ENCODE data around the gene SLC9A9. TPM values are rescaled to one million over a fixed set of nuclear protein-coding genes. Genes with fewer than 3 reads are reported as not detected.

SLC9A9 gene
- total RNA-seq, 1 experiment from 2014 or later = 0.45 TPM

DNA sequence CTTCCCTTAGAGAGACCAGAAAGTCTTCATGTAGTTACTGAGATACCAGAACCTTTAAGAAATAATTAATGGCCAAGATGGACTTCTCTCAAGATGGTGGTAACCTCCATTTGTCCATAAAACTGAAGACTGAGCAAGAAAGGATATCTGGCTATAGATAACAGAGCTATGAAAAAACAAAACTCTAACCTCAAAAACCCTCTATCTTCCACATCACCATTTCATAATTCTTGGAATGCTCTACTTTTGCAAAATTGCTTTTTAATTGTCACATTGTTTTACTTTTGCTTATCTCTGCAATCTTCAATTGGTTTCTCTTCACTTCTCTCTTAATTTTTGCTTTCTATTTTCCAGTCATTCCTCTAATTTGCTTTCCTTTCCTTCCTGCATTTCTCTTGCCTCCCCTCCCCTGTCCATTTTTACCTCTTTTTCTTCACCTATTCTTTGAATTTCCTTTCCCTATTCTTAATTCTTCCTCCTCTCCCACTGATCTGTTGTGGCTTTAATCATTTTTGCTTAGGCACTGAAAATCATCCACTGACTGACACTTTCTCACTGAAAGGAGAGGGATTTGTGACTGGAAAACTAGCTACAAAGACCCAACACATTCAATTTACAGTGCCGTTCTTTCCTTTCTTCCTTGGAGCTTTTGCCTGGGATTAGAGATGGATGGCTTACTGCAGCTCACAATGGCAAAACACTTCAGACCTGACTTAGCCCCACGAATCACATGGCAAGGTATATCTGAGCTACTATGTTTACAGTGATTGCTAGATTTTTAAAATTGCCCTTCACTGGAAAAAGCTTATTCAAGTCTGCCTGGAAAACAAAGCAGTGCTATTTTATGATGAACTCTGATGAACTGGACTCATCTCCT lies 485.9 kb downstream of the SLC9A9 start:
- in situ Hi-C loops (cut with HindIII; ENCODE audit: low pct_unique_long_range_greater_than_20kb, low sequenced_read_pairs) = no loop called here
- no peak for DNase-seq (ENCODE audit: low read depth, low spot score)

DNA sequence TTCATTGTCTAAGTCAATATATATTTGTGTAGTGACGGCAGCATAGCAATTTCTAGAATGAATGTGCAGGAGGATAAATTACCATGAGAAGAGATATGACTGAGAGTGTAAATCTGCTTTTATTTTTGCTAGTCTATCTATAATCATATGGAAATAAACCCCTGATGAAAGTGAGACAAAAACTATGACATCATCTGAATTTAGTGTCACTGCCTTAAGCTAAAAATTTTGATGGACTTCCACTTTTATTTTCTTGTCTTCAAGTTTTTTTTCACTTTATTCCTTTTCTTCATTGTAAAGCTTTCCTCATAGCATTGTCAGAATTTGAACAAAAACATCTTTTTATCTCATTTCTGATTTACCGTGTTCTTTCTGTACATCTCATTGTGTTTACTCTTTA lies 486.7 kb downstream of the SLC9A9 start:
- DNase-seq (ENCODE audit: low read depth, low spot score) = no peak
- in situ Hi-C loops (cut with HindIII; ENCODE audit: low pct_unique_long_range_greater_than_20kb, low sequenced_read_pairs) = no loop called here

DNA sequence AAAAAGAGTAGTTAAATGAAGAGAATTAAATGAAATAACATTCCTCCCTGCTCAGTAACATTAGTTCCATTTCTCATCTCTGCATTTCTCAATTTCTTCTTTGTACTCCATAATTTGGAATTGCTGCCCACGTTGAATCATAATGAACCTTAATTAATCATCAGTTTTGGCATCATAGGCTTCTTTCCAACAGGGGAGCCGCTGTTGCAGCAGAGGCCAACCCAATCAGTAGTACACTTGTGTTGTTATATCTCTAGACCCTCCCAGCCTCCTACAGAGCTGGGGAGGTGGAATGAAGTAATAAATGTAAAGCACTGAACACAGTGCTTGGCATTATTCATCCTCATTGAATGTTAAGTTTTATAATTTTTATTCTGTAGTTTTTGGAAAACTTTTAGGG lies 488.0 kb downstream of the SLC9A9 start:
- in situ Hi-C loops (cut with HindIII; ENCODE audit: low pct_unique_long_range_greater_than_20kb, low sequenced_read_pairs) = no loop called here
- no peak for DNase-seq (ENCODE audit: low read depth, low spot score)

DNA sequence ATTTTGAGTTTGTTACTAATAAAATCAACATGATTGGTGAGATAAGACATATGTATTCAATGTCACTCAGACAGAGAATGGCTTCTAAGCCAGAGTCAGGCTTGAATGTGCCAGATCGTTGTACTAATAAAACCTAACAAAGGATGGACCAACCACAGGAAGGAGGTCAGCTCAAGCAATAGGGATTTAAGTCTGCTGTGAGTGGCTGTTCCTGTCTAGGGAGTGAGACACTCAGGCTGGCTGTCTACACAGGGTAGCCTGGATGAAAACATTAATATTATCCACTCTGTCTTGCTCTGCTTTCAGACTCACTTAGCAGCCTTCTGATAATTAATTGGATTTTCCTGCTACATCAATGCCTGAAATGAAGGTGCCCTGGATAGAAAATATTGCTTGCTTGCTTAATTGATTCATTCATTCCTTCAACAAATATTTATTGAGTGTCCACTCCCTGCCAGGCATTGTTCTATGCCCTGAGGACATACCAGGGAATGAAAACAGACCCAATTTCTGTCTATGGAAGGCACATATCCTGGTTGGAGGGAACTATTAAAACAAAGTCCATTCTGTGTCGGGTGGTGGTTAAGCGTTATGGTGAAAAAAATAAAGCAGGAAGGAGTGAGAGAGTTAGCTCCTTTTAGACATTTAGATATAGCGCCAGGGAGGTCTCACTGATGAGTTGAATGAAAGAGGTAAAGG lies 489.3 kb downstream of the SLC9A9 start:
- in situ Hi-C loops (cut with HindIII; ENCODE audit: low pct_unique_long_range_greater_than_20kb, low sequenced_read_pairs) = no loop called here
- no peak for DNase-seq (ENCODE audit: low read depth, low spot score)

DNA sequence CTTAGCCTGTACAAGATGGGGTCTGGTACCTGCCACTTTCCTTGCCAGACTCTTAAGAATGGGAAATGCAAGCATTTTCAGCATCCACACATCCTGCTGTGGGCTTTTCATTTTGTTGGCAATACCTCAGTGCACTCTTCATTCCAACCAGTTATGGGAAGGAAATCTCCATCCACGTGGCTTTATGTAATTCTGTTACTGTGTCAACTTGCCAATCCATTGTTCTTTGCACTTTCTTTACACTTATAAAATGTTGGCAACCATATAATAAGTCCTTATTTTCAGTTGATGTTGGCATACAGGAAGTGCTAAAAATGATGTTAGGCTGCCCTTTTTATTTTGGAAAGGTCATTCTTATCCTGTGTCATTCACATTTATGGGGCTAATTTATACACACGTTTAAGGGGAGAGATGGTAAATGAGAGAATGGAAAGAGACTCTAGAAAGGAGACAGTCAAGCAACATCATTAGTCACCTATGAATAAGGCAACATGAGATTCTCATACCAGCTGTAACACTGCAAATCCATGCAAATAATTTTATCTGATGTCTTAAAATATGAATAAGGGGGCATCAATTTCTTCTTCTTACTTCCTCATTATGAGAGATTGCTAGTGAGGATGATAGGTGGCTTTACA lies 490.0 kb downstream of the SLC9A9 start:
- no peak for DNase-seq (ENCODE audit: low read depth, low spot score)
- in situ Hi-C loops (cut with HindIII; ENCODE audit: low pct_unique_long_range_greater_than_20kb, low sequenced_read_pairs) = no loop called here

DNA sequence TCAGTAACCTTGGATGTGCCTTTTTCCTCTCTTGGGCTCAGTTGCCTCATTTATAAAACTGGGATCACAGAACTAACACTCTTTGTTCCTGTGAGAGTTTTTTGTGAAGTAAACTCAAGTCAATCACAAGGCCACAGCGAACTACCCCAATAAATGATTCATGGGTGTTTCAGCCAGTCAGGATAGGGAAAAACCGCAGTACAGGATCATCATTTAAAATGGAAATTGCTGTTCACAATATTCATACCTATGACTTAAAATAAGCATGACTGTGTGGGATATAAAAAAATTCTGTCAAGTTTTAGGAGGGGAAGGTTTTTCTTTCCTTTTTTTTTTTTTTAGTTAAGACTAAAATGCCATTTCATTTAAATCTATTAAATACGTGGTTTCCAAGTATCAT lies 490.6 kb downstream of the SLC9A9 start:
- in situ Hi-C loops (cut with HindIII; ENCODE audit: low pct_unique_long_range_greater_than_20kb, low sequenced_read_pairs) = no loop called here
- DNase-seq (ENCODE audit: low read depth, low spot score) = no peak

GRCh38 chr3:143356839-143357238 lies 491.4 kb downstream of the SLC9A9 start:
- DNase-seq (ENCODE audit: low read depth, low spot score) = no peak
- in situ Hi-C loops (cut with HindIII; ENCODE audit: low pct_unique_long_range_greater_than_20kb, low sequenced_read_pairs) = no loop called here

- in situ Hi-C loops (cut with HindIII; ENCODE audit: low pct_unique_long_range_greater_than_20kb, low sequenced_read_pairs) = no loop called here
- DNase-seq (ENCODE audit: low read depth, low spot score) = no peak
Observed at GRCh38 chr3:143354342-143354741, 493.9 kb downstream of the SLC9A9 start.

GRCh38 chr3:143352850-143353550 lies 495.3 kb downstream of the SLC9A9 start:
- in situ Hi-C loops (cut with HindIII; ENCODE audit: low pct_unique_long_range_greater_than_20kb, low sequenced_read_pairs) = no loop called here
- DNase-seq (ENCODE audit: low read depth, low spot score) = no peak

DNA sequence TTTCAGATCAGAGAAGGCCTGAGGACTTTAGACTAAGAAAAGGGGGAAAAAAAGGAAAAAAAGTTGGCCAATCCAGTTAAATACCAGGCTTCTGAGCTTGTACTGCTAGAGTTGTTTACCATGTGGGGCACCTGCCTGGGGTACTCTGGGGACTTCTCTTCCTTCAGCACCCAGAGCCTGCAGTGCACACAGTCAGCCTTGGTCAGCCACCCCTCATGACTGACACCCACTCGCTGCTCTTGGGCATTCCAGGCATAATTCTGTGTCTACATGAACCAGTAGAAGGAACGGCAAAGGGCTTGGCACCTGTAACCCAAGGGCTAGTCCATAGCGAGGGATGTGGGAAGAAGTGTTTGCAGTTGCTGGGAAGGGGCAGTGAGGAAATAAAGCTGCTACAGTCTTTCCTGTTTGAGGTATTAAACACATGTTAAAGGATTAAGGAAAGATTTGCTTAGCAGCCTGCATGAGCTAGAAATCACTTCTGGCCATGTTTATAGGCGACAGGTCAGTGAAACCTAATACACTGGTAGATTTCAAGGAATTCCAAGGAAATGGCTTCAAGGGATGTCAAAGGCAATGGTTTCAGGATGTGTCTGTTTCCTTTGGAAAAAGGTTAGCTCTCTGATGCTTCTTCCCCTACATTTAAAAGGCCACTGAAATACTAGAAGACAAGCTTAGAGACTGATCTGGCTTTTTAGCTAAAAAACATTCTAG lies 496.2 kb downstream of the SLC9A9 start:
- in situ Hi-C loops (cut with HindIII; ENCODE audit: low pct_unique_long_range_greater_than_20kb, low sequenced_read_pairs) = no loop called here
- no peak for DNase-seq (ENCODE audit: low read depth, low spot score)

DNA sequence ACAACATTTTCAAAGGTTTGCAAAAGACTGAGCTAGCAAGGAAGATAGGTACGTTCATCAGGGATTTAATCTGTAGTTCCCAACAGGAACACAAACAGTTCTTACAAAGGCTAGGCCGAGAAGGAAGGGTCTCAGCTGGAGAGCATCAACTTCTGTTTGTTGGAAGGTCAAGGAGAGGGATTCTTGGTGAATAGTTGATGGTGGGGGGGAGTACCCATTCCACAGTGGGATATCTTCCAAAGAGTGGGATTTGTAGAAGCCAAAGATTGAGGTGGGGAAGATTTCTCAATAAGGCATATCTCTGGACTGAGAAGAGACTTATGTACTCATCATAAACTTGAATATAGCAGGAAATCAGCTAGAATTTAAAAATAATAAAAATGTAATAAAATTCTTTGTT lies 496.9 kb downstream of the SLC9A9 start:
- in situ Hi-C loops (cut with HindIII; ENCODE audit: low pct_unique_long_range_greater_than_20kb, low sequenced_read_pairs) = no loop called here
- no peak for DNase-seq (ENCODE audit: low read depth, low spot score)

DNA sequence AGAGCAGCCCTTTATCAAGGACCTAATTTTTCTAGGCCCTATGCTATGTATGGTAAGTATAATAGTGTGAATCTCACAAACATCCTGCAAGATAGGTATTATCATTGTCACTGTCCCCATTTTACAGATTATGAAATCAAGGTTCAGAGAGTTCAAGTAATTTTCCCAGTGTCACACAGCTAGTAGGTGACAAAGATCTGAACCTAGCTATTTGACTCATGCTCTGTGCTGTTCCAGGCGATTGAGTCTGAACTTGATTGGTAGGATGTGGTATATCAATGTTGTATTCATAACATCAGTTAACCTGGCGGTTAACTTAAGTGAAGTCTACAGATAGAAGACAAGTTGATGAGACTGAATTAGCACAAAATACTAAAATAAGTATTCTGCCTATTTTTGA lies 498.8 kb downstream of the SLC9A9 start:
- in situ Hi-C loops (cut with HindIII; ENCODE audit: low pct_unique_long_range_greater_than_20kb, low sequenced_read_pairs) = no loop called here
- no peak for DNase-seq (ENCODE audit: low read depth, low spot score)

DNA sequence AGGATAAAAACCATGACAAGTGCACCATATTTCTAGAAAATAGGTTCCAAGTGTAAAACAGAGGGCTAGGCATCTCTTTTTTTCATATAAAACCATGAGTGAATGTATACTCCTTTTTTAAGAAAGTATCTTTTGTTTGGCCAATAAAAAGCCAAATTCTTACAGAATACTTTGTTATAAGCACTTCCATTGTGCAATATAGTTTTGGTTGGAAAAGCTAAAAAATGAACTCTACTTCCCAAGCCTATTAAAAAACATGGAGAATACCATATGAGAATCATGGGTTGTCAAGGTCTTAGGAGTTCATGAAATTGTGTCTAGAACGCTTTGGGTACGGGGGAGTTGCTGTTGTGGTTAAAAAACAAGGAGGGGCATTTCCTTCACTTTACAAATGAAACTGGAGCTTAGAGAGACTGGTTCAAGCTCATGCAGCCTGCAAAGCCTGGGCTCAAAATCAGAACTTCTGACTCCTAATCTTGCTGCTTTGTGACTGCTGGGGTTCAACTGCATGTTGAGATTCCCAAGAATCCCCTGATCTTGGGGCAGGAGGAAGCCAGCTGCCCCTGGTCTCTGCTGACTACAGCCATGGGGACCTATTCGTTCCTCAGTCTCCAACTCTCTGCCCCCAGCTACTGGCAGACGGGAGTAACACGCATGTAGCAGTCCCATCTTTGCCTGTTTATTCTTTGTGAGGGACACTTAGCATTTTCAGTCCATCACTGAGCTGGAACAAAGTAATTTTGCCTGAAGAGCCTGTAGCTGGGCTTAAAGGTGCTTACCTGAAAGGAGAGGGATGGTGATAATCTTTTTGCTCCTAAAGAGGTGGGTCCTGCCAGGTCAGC lies 499.6 kb downstream of the SLC9A9 start:
- in situ Hi-C loops (cut with HindIII; ENCODE audit: low pct_unique_long_range_greater_than_20kb, low sequenced_read_pairs) = no loop called here

GRCh38 chr3:143344516-143345165 lies 503.6 kb downstream of the SLC9A9 start:
- no peak for DNase-seq (ENCODE audit: low read depth, low spot score)
- in situ Hi-C loops (cut with HindIII; ENCODE audit: low pct_unique_long_range_greater_than_20kb, low sequenced_read_pairs) = no loop called here

More for the DNA sequence above, 499.6 kb downstream of the SLC9A9 start:
- DNase-seq (ENCODE audit: low read depth, low spot score) = peak; percentile 63

GRCh38 chr3:143343944-143344343 lies 504.3 kb downstream of the SLC9A9 start:
- in situ Hi-C loops (cut with HindIII; ENCODE audit: low pct_unique_long_range_greater_than_20kb, low sequenced_read_pairs) = no loop called here
- peak; percentile 69 for DNase-seq (ENCODE audit: low read depth, low spot score)

- in situ Hi-C loops (cut with HindIII; ENCODE audit: low pct_unique_long_range_greater_than_20kb, low sequenced_read_pairs) = no loop called here
- DNase-seq (ENCODE audit: low read depth, low spot score) = peak; percentile 28
Observed at GRCh38 chr3:143343031-143343430, 505.2 kb downstream of the SLC9A9 start.
